Activated CD8-positive, alpha-beta memory T cell treated with anti-CD3 and anti-CD28 coated beads for 48 hours (primary cell): ENCODE measurements around the gene MSRB2.

Experiments used
- DNase-seq, 3 experiments: peaks; one replicate each; pipeline ENCODE4 v3.0.0-alpha.2; 2020; ENCODE audit warnings: low read depth in 2 of 3, low spot score in 2 of 3

MSRB2 gene

DNA sequence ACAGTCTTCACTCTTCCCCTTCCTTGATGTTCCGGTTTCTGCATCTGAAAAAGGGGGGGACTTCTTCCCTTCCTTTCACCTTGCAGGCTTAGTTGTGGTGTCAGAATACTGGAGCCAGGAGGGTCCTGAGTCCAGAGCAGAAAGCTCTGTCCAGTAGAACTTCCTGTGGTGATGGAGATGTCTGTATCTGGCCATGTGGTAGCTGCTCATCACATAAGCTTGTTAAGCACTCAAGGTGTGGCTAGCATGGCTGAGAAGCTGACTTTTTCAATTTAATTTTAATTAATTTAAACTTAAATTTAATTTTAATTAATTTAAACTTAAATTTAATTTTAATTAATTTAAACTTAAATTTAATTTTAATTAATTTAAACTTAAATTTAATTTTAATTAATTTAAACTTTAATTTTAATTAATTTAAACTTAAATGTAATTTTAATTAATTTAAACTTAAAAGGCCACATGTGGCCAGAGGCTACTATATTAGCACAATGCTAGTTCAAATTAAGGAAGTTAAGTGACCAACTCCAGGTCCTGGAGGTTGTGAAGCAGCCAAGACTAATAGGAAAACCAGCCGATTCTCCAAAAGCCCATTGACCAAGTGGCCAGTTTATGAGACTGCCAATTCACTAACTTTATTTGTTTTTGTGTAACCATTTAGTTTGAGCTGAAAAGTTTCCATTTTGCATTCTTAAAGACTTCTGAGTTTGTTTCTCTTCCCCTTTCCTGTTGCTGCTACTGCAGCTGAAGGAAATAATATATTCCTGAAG, 16.3 kb downstream of the MSRB2 start:
- DNase-seq: no peak

- no peak for DNase-seq
Measured at GRCh38 chr10:23114228-23114850, 19.0 kb downstream of the MSRB2 start.

DNA sequence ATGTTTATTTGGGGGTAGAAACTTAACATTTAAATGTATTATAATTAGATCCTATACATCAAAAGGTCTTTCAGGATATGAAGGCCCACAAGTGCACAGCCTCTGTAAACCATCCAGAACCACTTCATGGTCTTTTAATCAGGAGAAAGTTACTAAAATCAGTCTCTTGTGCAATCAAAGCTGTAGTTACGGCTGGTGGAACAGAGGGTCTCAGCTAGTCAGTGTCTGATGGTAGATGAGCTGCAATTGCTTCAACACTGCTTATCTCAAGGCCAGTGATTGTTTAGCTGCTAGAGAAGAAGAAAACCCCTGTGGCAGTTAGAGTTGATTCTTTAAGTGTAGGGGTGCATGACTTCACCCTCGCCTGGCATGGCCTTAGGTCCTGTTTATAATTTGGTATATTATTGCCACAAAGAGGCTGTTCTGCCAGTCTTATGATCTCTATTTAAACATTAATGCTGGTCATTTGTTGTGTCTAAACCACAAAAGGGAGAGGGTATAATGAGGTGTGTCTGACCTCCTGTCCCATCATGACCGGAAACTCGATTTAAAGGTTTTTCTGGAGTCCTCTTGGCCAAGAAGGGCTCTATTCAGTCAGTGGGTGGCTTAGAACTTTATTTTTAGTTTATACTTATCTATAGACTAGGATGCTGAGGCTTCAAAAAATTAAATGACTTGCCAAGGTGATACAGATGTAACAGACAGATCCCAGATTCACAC, 21.3 kb downstream of the MSRB2 start:
- no peak for DNase-seq

- no peak for DNase-seq
Measured at GRCh38 chr10:23120001-23120934, 24.9 kb downstream of the MSRB2 start.

- DNase-seq: no peak
Measured at GRCh38 chr10:23121135-23121534, 25.8 kb downstream of the MSRB2 start.

DNA sequence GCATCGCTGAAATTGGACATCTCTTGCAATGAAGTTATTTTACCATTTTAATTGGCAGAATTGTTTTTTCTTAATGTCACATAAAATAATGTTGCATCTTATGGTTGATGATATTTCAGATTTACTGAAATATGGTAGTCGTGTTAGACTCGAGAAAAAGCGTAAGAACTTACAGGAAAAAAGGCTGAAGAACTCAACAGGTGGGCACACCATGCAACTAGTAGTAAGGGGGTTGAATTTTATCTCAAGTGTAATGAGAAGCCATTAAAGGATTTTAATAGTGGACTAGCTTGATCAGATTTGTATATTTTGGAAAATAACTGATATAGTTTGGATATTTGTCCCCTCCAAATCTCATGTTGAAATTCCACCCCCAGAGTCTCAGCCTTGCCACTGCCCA, 41.1 kb downstream of the MSRB2 start:
- no peak for DNase-seq

- no peak for DNase-seq
Measured at GRCh38 chr10:23139677-23140076, 44.3 kb downstream of the MSRB2 start.

DNA sequence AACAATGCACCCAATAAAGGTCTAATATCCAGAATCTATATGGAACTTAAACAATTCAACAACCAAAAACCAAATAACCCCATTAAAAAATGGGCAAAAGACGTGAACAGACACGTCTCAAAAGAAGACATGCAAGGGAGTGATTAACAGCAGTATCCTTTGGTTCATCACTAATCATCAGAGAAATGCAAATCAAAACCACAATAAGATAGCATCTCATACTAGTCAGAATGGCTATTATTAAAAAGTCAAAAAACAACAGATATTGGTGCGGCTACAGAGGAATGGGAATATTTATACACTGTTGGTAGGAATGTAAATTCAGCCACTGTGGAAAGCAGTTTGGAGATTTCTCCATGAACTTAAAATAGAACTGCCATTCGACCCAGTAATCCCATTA, 46.6 kb downstream of the MSRB2 start:
- DNase-seq: no peak

- DNase-seq: no peak
Measured at GRCh38 chr10:23146258-23146657, 50.9 kb downstream of the MSRB2 start.

DNA sequence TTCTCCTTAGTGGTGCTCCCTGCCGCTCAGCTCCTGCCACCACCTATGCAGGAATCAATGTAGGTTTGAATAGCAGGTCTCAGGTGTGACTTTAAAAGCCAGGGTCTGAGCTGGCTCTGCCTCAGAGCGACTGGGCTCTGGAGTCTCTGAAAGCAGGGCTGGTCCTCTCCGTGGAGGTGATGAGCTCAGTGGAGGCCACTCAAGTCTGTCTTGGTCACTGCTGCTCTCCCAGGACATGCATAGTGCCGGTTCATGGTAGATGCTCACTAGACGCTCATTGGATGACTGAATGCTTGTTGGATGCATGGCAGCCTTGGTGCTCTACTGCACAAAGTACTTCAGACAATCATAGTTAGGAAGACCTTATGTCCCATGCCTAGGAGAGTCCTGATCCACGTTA, 51.7 kb downstream of the MSRB2 start:
- DNase-seq: no peak

GRCh38 chr10:23148214-23148613, 52.8 kb downstream of the MSRB2 start:
- DNase-seq: no peak

DNA sequence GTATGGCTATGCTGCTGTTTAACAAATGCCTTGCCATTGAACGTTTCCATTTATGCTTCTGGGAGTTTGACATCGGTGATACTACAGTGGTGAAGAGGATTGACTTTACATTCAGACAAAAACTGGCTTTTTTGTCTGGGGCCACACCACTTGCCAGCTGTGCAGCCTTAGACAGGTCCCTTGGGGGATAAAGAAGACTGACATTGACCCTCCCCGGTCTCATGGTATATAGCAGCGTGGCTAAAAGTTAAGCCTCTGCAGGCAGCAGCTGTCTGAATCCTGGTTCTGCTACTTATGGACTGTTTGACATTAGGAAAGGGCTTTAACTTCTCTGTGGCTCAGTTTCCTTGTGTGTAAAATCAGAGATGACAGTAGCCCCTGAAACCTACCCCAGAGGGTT, 54.7 kb downstream of the MSRB2 start:
- no peak for DNase-seq

- DNase-seq: no peak
Measured at GRCh38 chr10:23150610-23151009, 55.2 kb downstream of the MSRB2 start.

DNA sequence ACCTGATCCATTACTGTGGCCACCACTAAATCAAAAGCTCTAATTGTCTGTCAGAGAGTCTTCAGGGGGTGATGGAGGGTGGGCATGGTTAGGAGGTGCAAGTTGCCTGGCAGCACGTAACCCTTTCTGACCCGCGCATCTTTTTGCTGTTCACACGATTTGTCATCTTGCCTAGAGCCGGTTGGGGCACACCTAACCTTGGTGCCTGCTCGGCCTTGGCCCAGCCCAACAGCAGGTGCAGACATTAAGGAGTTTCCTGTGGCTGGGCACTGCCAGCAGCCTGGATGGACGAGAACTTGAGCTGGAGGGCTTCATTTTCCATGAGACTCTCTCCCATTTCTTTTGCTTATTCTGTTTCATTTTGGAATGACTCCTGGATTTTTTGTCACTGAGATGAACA, 55.7 kb downstream of the MSRB2 start:
- DNase-seq: no peak

GRCh38 chr10:23155169-23155568, 59.8 kb downstream of the MSRB2 start:
- DNase-seq: no peak

DNA sequence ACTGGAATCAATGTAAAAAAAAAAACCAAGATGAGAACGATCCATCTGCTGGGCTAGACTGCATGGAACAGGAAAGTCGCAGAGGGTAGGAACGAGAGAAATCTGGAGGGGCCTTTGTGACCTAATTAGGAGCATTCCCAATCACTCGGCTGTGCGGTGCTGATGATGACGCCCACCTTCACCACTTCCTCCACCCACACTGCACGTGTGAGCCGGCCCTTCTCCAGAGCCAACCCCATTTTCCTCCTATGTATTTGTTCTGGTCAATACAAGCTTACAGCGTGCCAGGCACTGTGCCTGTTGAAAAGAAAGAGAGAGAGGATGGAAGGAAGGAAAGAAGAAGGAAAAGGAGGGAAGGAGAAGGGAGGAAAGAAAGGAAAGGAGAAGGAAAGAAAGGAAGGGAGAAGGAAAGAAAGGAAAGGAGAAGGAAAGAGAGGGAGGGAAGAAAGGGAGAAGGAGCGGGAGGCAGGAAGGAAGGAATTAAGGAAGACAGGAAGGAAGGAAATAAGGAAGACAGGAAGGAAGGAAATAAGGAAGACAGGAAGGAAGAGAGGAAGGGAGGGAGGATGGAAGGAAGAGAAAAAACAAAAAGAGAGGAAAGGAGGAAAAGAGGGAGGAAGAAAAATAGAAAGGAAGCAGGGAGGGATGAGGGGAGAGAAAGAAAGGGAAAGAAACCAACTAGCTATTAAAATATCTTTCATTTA, 61.2 kb downstream of the MSRB2 start:
- no peak for DNase-seq

- no peak for DNase-seq
Measured at GRCh38 chr10:23157239-23157681, 61.9 kb downstream of the MSRB2 start.

DNA sequence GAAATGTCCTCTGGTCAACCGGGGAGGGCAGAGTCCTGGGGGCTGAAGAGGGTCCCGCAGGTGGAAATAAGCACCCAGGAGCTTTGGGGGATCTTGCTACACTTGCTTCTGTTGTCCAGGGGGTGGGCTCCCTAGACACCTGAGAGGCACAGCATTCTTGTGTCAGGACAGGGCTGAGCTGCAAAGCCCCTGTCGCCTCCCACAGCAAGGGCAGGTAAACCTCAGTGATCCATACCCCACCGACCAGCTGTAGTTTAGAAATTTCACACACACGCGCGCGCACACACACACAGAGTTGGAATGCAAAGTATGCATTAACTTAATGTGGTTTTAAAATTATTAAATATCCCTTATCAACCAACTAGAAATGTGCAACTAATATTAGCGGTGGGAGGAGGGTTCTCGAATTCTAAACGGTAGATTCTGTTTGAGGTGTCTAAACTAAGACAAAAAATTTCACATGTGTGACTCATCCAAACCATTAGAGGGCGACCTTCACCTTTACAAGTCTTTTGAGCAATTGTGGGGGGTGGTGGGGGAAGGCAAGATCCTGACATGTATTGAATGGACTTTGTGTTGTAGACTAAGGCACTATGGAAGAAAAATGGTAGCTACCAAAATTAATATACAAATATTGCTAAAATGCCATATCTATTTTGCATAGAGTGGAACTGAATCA, 62.5 kb downstream of the MSRB2 start:
- DNase-seq: no peak

- no peak for DNase-seq
Measured at GRCh38 chr10:23158370-23158769, 63.0 kb downstream of the MSRB2 start.
